Measurements from ENCODE around the gene OXSR1. TPM values are rescaled to one million over a fixed set of nuclear protein-coding genes. Genes with fewer than 3 reads are reported as not detected.

Gene OXSR1
- 31.1 and 34.3 TPM in 2 replicates for total RNA-seq

DNA sequence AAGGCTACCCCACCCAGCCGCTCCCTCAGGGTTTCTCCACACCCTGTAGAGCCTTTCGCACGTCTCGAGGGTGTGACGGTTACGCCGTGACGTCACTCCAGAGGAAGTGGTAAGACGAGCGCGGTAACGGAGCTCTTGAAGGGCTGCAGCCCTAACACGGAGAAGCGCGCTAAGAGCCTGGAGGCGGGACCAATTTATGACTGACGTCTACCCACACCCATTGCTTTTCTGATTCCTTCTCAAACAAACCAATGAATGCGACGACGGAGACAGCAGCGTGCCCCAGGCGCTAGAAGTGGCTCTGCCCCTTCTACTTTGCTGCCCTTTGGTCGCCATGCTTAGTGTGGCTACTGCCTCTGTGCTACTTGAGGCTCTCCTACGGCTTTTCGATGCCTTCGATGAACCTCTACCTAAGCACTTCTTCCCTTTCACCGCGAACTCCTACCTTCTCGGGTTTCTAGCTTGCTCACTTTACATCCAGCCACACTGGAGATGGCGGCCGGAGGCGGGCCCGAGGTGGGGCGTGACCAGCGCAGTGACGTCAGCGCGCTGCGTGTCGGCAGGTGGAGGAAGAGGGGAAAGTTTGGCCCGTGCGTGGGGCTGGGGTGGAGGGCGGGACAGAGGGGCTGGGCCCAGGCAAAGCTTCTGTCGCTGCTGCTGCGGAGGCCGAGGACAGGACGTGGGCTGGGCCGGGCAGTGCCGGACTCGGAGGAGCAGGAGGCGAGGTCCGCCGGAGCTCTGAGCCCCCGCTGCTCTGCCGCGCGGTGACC, at the start of gene OXSR1:
OXSR1 (plus strand) TSS at position 586 of the 770 bp plus-strand sequence. CDS start 340 bp downstream, outside the sequence.

DNA sequence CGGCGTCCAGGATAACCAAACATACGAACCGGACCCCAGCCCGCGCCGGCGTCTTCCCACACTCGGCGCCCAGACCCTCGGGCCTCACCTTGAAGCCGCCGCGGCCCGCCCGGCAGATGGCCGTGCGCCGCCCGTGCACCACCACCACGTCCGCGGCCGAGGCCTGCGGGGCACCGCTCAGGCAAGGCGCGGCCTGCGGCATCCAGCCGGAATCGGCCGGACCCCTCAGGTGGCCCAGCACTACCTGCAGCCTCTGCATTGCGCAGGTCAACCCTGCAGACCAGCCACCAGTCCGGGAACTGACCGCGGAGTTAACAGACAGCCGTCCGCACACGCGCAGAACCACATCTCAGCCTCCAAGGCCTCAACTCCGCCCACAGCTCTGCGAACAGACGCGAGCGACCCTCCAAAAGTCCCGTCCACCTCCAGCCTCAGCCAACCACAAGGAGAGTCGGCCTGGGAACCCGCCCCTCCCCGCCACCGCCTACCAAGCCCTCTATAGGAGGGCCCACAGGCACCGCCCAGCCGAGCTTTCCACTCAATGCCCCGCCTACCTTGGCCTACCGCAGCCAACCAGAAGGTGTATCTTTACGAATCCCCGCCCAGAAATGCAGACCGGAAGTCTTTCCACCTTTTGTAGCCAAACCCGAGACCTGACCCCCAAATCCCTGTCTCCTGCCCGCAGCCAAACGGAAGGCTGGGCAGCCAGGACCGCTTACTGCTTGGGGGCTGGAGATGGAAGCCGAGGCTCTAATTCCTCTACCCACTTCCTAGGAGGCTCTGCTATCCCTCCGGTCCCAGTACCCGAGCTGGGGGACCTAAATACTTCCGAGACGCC, 28.3 kb upstream of the OXSR1 start, which contains the start of gene ACAA1:
ACAA1 (minus strand) TSS at position 351 of the 838 bp plus-strand sequence; CDS start at position 259, 92 bp downstream.

DNA sequence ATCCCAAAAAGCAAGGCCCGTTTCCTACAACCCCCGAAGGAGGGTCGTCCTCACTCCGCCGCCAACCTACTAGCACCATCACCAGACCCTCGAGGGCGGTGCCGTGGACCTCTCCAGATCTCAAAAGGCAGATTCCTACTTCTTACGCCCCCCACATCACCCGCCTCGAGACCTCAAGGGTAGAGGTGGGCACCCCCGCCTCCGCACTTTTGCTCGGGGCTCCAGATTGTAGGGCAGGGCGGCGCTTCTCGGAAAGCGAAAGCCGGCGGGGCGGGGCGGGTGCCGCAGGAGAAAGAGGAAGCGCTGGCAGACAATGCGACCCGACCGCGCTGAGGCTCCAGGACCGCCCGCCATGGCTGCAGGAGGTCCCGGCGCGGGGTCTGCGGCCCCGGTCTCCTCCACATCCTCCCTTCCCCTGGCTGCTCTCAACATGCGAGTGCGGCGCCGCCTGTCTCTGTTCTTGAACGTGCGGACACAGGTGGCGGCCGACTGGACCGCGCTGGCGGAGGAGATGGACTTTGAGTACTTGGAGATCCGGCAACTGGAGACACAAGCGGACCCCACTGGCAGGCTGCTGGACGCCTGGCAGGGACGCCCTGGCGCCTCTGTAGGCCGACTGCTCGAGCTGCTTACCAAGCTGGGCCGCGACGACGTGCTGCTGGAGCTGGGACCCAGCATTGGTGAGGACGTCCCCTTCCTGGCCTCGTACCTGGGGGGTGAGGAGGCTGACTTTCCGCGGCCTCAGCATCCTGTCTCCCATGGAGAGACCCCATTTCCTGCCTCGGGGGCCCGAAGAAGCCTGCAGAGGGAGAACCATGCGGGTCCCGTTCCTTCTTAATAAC, 26.8 kb upstream of the OXSR1 start, which contains the start of gene MYD88:
MYD88 (plus strand) TSS at position 313 of the 842 bp plus-strand sequence; CDS start at position 353, 40 bp downstream.

DNA sequence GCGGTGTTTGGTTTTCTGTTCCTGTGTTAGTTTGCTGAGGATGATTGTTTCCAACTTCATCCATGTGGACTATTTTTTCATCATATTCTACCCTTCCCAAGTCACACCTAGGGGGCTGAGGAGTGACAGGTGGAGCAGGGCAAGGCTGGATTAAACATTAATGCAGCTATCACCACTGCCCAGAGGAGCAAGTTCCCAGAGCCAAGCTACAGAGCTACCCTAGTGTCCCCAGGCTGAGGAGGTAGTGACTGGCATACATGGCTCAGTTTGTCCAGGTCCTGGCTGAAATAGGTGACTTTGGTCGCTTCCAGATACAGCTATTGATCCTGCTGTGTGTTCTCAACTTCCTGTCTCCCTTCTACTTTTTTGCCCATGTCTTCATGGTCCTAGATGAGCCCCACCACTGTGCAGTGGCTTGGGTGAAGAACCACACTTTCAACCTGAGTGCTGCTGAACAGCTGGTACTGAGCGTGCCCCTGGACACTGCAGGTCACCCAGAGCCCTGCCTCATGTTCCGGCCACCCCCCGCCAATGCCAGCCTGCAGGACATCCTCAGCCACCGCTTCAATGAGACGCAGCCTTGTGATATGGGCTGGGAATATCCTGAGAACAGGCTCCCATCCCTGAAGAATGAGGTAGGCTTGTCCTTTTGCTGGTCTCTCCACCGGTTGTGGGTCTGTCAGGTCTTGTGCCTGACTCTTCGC, 100.4 kb downstream of the OXSR1 start, which contains the start of gene SLC22A13:
SLC22A13 (plus strand) TSS at position 209 of the 704 bp plus-strand sequence; CDS start at position 258, 49 bp downstream.

DNA sequence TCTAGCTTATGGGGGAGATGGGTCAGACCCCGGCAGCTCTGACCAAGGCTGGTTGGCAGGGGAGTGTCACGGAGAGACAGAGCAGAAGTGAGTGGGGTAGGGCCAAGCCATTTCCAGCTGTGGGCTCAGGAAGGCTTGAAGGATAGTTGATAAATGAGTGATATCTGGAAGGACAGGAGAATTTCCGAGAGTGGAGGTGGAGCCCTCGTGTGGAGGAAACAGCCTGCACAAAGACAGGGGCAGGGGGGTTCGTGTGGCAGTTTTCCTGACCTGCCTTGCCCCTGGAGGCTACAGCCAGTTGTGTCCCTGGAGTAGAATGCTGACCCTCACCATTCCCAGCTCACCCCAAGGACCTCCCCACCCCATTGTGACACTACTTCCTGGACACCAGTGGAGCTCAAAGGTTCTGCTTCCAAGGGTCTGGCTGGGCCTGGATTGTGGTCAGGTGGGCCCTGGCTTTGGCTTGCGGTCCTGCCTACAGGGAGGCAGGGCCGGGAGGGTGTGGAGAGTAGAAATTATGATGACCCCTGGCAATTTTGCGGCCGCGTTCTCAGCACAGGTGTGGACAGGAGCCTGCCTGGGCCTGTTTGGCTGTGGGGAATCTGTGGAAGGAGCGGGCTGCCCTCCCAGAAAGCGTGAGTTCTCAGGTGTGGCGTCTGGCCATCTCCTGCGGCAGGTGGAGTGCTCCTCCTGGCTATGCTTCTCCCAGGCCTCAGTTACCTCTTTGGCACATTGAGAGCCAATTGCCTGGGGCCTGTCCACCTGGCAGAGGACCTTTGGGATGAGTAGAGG, 116.8 kb downstream of the OXSR1 start, which contains the start of gene SLC22A14:
SLC22A14 (plus strand) TSS at position 400 of the 792 bp plus-strand sequence. CDS start 23,733 bp downstream, outside the sequence.

Other genes with a start within 250 kb of the OXSR1 start
- gene VILL, start 174.8 kb upstream of the OXSR1 start, total RNA-seq = 8.0 and 8.3 TPM in 2 replicates
- gene PLCD1, start 135.9 kb upstream of the OXSR1 start, total RNA-seq = 39.1 and 70.3 TPM in 2 replicates
- gene DLEC1, start 126.3 kb upstream of the OXSR1 start, total RNA-seq = under 0.01 TPM in 1 of 2 replicates, not detected in the other
- 32.9 and 38.8 TPM in 2 replicates for gene ACAA1, start 28.4 kb upstream of the OXSR1 start, total RNA-seq
- 14.9 and 19.1 TPM in 2 replicates for gene MYD88, start 26.9 kb upstream of the OXSR1 start, total RNA-seq
- 0.73 and 1.2 TPM in 2 replicates for gene SLC22A13, start 100.3 kb downstream of the OXSR1 start, total RNA-seq
- gene SLC22A14, start 116.8 kb downstream of the OXSR1 start, total RNA-seq = 0.15 TPM in 1 of 2 replicates, not detected in the other
- gene XYLB, start 181.2 kb downstream of the OXSR1 start, total RNA-seq = 4.7 and 6.1 TPM in 2 replicates